GM21619 (cell line): ENCODE measurements around the gene THAP6.
"Not testable (repeated sequence)": the region's sequence is repeated elsewhere in the genome, so short reads cannot be mapped to it uniquely, and the experiment has no call there.

Experiments
- ATAC-seq: cut with Tn5 transposase; IDR thresholded peaks from one replicate; pipeline ENCODE4 v1.9.1; 2021; ENCODE audit not compliant: unreplicated experiment

The THAP6 gene

GRCh38 chr4:75525086-75525485, 10.8 kb downstream of the THAP6 start:
- no peak for ATAC-seq

- no peak for ATAC-seq
Measured at GRCh38 chr4:75525910-75526309, 11.6 kb downstream of the THAP6 start.

GRCh38 chr4:75527482-75527881, 13.2 kb downstream of the THAP6 start:
- no peak for ATAC-seq

DNA sequence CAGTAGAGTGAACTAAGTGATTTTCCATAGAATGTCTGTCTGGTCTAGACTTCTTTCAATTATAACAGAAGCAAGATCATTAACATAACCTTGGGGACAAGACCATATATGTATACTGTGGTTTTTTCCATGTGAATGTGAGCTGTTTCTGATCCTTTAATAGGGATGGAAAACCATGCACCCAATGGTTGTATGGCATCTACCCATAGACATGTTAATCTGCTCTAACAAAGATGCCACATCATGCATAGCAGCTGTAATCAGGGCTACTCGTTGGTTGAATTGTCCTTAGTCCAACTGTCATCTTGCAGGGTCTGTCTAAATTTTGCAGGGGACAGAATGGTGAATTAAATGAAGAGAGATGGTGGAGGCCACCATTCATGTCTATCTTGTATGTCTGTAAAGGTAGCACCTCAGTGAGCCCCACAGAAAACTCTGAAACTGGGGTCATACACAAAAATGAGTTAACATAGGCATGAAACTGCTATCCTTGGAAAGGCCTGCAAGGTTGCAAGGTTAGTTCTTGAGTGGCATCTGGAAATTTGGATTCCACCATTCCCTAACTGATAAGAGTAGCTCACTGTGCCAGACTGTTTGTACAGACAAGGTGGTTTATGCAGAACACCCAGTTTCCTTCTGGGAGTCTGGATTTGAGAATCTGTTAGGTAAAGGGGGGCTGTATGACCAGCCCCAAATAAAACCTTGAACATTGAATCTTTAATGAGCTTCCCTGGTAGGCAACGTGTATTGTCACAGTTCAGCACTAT, 16.5 kb downstream of the THAP6 start:
- ATAC-seq = no peak

- ATAC-seq = not testable (repeated sequence)
Measured at GRCh38 chr4:75531536-75532143, 17.4 kb downstream of the THAP6 start.

DNA sequence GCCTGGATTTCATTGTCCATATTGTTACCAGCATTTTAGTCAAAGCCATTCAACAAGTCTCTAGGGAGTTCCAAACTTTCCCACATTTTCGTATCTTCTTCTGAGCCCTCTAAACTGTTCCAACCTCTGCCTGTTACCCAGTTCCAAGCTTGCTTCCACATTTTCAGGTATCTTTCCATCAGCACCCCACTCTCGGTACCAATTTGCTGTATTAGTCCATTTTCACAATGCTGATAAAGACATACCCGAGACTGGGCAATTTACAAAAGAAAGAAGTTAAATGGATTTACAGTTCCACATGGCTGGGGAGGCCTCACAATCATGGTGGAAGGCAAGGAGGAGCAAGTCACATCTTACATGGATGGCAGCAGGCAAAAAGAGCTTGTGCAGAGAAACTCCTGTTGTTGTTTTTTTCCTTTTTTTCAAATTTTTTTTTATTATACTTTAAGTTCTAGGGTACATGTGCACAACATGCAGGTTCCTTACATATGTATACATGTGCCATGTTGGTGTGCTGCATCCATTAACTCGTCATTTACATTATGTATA, 19.1 kb downstream of the THAP6 start:
- ATAC-seq = not testable (repeated sequence)

DNA sequence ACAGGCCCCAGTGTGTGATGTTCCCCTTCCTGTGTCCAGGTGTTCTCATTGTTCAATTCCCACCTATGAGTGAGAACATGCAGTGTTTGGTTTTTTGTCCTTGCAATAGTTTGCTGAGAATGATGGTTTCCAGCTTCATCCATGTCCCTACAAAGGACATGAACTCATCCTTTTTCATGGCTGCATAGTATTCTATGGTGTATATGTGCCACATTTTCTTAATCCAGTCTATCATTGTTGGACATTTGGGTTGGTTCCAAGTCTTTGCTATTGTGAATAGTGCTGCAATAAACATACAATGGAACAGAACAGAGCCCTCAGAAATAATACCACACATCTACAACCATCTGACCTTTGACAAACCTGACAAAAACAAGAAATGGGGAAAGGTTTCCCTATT, 19.7 kb downstream of the THAP6 start:
- not testable (repeated sequence) for ATAC-seq

GRCh38 chr4:75537308-75537707, 23.0 kb downstream of the THAP6 start:
- ATAC-seq = not testable (repeated sequence)

- no peak for ATAC-seq
Measured at GRCh38 chr4:75542824-75543223, 28.6 kb downstream of the THAP6 start.

- not testable (repeated sequence) for ATAC-seq
Measured at GRCh38 chr4:75544220-75544619, 29.9 kb downstream of the THAP6 start.

DNA sequence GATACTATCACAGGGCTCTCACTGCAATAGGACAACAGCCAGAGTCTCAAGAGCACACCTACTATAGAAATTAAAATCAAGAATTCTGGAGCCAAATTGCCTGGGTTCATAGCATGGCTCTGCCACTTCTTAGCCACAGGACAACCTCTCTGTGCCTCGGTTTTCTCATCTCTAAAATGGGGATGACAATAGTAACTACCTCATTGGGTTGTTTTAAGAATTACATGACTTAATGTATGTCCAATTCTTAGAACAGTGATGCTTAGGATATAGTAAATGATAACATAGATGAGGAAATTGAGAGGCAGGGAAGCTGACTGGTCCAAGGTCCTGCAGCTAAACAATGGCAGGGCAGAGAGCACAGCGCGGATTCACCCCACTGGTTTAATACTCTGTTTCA, 30.6 kb downstream of the THAP6 start:
- no peak for ATAC-seq

DNA sequence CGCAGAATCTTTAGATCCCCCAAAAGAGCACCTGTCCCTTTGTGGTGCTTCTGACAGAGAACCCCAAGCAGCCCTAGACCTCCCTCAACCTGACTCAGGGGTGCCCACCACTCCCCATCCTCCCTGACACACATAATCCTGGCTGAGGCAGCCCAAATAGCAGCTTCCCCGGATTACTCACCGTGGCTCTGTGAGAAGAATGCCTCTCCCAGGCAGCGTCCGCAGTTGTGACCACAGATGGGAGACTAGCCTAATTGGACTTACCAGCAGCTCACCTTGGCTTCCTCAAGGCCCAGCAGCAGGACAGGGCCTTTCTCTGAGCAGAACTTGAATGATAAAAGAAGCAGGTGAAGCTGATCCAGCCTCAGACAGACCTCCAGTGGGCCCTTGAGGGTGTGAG, 31.3 kb downstream of the THAP6 start:
- no peak for ATAC-seq

- ATAC-seq = no peak
Measured at GRCh38 chr4:75547647-75548387, 33.5 kb downstream of the THAP6 start.

GRCh38 chr4:75549019-75549418, 34.7 kb downstream of the THAP6 start:
- no peak for ATAC-seq

DNA sequence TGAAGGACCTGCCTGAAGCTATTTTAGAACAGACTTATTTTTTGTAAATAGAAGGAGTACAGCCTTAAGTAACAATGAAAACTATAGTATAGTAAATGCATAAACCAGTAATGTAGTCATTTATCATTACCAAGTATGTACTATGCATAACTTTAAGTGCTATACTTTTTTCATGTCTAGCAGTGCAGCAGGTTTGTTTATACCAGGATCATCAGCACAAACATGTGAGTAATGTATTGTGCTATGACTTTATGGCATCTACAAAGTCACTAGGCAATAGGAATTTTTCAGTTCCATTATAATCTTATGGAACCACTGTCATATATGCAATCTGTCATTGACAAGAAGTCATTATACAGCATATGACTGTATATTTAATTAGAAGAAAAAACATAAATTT, 38.2 kb downstream of the THAP6 start:
- no peak for ATAC-seq

GRCh38 chr4:75555294-75556164, 41.3 kb downstream of the THAP6 start, which contains the start of gene ODAPH:
Gene ODAPH (plus strand): TSS chr4:75556066. CDS start chr4:75556083, 17 bp downstream.
- peak; percentile 99 for ATAC-seq

DNA sequence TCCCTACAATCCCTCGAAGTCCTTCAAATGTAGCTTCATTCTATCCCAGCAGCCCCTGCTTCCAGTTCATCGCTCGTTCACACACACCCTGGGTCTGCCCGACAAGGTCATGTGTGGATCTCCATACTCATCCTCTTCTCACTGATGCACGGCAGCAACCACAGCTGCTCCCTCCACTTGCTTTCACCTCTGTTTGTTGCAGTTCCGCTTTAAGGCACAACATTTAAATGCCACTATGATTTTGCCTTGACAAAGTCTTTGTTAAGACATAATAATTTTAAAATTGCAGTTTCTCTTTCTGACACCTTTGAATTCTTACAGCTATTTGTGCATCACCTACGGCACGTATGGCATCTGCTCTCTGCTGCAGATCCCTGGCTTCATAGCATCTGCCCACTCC, 43.4 kb downstream of the THAP6 start:
- no peak for ATAC-seq

DNA sequence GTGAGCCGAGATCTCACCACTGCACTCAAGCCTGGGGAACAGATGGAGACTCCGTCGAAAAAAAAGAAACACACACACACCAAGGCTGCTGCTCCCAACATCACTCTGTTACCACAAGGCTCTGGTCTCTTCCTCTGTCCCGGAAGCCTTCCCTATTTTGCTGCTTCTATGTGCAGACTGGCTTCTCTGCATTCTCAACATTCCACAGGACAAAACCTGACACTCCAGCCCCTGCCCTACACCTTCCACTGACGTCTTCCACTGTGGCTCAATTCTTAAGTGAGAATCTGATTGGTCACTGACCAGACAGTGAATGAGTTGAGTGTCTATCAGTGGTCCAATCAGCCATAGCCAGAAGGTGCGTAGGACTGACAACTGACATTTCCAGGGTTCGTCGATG, 47.5 kb downstream of the THAP6 start:
- ATAC-seq = no peak

- no peak for ATAC-seq
Measured at GRCh38 chr4:75564023-75564422, 49.8 kb downstream of the THAP6 start.

- no peak for ATAC-seq
Measured at GRCh38 chr4:75565481-75565880, 51.2 kb downstream of the THAP6 start.

DNA sequence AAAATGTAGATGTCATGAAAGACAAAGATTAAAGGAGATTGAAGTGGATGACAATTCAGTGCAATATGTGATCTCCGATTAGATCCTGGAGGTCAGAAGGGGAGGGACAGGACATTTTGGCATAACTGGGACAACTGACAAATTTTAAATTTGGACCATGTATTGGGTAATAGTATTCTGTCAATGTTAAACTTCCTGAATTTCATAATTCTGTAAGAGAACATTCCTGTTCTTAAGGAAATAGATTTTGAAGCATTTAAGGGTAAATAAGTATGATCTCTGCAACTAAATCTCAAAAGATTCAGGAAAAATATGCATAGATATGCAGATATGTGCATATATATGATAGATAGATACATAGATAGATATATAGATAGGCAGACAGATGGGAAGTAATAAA, 52.6 kb downstream of the THAP6 start:
- no peak for ATAC-seq
